Ishikawa (cell line): ENCODE results near the gene CRACR2B.

Experiments
- CEBPB ChIP-seq: IDR thresholded peaks from 2 replicates; pipeline ENCODE4 v1.6.1; 2012
- CREB1 ChIP-seq: IDR thresholded peaks from 2 replicates; pipeline ENCODE4 v1.6.1; 2012; ENCODE audit warnings: low read depth
- EGR1 ChIP-seq: IDR thresholded peaks from 2 replicates; pipeline ENCODE4 v1.6.1; 2012
- EP300 ChIP-seq: IDR thresholded peaks from 2 replicates; pipeline ENCODE4 v1.6.1; 2012; ENCODE audit warnings: borderline replicate concordance
- FOXM1 ChIP-seq: IDR thresholded peaks from 2 replicates; pipeline ENCODE4 v1.6.1; 2012; ENCODE audit warnings: low read depth, borderline replicate concordance
- NFIC ChIP-seq: IDR thresholded peaks from 2 replicates; pipeline ENCODE4 v1.6.1; 2012
- RAD21 ChIP-seq: IDR thresholded peaks from 2 replicates; pipeline ENCODE4 v1.6.1; 2012; ENCODE audit warnings: low read depth
- TAF1 ChIP-seq: IDR thresholded peaks from 2 replicates; pipeline ENCODE4 v1.6.1; 2012; ENCODE audit warnings: low read depth, mild to moderate bottlenecking
- TCF12 ChIP-seq: IDR thresholded peaks from 2 replicates; pipeline ENCODE4 v1.6.1; 2012; ENCODE audit warnings: low read depth
- TEAD4 ChIP-seq: IDR thresholded peaks from 2 replicates; pipeline ENCODE4 v1.6.1; 2012
- YY1 ChIP-seq: IDR thresholded peaks from 2 replicates; pipeline ENCODE4 v1.6.1; 2012; ENCODE audit warnings: low read depth
- ZBTB7A ChIP-seq: IDR thresholded peaks from 2 replicates; pipeline ENCODE4 v1.6.1; 2012; ENCODE audit warnings: low read depth
- TF ChIP-seq, protein P1 (sequence below): IDR thresholded peaks from 2 replicates; pipeline ENCODE4 v1.6.1; 2012
- TF ChIP-seq, protein P2 (sequence below): IDR thresholded peaks from 2 replicates; pipeline ENCODE4 v1.6.1; 2012
- TF ChIP-seq, protein P3 (sequence below): IDR thresholded peaks from 2 replicates; pipeline ENCODE4 v1.6.1; 2012; ENCODE audit warnings: low read depth, mild to moderate bottlenecking

The CRACR2B gene

DNA sequence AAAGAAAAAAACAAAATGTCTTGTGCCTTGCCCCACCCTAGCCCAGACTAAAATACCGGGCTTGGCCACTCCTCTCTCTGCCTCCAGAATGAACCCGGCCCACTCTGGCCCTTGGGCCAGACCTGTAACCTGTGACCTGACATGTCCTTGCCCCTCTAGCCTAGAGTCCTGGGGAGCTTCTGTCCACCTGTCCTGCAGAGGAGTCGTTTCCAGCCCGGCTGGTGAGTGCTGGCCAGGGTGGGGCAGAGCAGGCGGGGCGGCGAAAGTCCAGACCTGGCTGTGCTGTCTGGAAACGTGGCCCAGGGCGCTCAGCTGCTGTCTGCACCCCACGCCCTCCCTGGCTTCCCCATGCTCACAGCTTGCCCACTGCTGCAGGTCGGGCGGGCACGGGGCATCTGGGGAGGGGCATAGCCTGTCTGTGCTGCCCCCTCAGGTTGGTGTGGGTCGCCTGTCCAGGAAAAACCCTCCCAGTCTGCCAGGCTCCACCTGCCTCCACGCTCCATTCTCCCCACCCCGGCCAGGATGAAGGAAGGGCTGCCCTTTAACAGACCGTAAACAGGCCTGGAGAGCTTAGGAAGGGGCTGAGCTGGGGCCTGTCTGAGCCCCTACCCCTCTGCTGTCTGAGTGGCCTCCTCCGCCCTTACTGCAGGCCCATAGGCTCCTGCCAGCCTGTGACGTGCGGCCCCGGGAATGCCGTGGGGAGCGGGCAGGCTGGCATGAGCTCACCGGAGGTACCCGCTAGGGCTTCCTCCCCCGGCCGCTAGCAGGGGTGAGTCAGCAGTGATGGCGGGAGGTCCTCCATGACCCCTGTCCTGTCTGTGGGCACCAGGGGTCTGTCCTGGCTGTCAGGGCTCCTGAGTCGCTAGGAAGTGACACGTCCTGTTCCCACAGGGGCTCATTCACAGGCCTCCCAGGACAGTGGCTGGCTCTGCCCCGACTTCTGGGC, 6.9 kb downstream of the CRACR2B start:
- TF ChIP-seq TAF1 (no peak; the same call in 1 of the 2 replicates), TEAD4 (peak; percentile 87), NFIC (peak; percentile 49), ZBTB7A (peak; percentile 63; the same call in 1 of the 2 replicates), RAD21 (no peak), CEBPB (no peak), CREB1 (peak; percentile 63; the same call in 1 of the 2 replicates), FOXM1 (no peak), YY1 (peak; percentile 68; the same call in 1 of the 2 replicates), EP300 (no peak), TCF12 (peak; percentile 73), EGR1 (no peak)
- TF ChIP-seq, protein P1, sequence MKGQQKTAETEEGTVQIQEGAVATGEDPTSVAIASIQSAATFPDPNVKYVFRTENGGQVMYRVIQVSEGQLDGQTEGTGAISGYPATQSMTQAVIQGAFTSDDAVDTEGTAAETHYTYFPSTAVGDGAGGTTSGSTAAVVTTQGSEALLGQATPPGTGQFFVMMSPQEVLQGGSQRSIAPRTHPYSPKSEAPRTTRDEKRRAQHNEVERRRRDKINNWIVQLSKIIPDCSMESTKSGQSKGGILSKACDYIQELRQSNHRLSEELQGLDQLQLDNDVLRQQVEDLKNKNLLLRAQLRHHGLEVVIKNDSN: no peak
- TF ChIP-seq, protein P2, sequence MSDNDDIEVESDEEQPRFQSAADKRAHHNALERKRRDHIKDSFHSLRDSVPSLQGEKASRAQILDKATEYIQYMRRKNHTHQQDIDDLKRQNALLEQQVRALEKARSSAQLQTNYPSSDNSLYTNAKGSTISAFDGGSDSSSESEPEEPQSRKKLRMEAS: peak; percentile 43; the same call in 1 of the 2 replicates
- TF ChIP-seq, protein P3, sequence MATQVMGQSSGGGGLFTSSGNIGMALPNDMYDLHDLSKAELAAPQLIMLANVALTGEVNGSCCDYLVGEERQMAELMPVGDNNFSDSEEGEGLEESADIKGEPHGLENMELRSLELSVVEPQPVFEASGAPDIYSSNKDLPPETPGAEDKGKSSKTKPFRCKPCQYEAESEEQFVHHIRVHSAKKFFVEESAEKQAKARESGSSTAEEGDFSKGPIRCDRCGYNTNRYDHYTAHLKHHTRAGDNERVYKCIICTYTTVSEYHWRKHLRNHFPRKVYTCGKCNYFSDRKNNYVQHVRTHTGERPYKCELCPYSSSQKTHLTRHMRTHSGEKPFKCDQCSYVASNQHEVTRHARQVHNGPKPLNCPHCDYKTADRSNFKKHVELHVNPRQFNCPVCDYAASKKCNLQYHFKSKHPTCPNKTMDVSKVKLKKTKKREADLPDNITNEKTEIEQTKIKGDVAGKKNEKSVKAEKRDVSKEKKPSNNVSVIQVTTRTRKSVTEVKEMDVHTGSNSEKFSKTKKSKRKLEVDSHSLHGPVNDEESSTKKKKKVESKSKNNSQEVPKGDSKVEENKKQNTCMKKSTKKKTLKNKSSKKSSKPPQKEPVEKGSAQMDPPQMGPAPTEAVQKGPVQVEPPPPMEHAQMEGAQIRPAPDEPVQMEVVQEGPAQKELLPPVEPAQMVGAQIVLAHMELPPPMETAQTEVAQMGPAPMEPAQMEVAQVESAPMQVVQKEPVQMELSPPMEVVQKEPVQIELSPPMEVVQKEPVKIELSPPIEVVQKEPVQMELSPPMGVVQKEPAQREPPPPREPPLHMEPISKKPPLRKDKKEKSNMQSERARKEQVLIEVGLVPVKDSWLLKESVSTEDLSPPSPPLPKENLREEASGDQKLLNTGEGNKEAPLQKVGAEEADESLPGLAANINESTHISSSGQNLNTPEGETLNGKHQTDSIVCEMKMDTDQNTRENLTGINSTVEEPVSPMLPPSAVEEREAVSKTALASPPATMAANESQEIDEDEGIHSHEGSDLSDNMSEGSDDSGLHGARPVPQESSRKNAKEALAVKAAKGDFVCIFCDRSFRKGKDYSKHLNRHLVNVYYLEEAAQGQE: no peak

DNA sequence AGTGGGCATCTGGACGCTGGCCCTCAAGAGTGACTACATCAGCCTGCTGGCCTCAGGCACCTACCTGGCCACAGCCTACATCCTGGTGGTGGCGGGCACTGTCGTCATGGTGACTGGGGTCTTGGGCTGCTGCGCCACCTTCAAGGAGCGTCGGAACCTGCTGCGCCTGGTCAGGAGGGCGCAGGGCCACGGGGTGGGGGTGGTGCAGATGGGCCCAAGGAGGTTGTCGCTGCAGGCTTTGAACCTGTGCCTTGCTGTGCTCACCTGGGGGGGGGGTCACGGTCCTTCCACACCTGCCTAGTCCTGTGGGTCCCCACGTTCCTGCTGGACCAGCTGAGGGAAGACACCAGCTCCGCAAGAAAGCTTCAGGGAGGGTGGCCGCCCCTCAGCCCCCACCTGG, 8.6 kb downstream of the CRACR2B start:
- no peak for TF ChIP-seq YY1
- TF ChIP-seq, protein P1: no peak
- no peak for TF ChIP-seq EGR1
- no peak for TF ChIP-seq RAD21

DNA sequence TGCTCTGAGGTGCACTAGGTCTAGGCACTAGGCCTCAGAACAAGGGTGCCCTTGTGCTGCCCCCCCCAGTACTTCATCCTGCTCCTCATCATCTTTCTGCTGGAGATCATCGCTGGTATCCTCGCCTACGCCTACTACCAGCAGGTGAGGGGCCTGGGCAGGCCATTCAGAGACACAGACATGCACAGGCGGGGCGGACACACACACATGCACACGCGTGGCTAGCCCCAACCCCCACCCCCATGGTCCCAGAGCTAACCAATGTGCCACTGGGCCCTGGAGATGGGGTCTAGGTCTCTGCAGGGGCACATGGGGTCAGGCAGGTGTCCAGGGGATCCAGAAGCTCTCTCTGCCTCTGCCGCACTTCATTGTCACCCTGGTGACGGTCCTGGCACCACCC, 9.0 kb downstream of the CRACR2B start:
- no peak for TF ChIP-seq EP300
- TF ChIP-seq EGR1: no peak
- TF ChIP-seq, protein P3: no peak

DNA sequence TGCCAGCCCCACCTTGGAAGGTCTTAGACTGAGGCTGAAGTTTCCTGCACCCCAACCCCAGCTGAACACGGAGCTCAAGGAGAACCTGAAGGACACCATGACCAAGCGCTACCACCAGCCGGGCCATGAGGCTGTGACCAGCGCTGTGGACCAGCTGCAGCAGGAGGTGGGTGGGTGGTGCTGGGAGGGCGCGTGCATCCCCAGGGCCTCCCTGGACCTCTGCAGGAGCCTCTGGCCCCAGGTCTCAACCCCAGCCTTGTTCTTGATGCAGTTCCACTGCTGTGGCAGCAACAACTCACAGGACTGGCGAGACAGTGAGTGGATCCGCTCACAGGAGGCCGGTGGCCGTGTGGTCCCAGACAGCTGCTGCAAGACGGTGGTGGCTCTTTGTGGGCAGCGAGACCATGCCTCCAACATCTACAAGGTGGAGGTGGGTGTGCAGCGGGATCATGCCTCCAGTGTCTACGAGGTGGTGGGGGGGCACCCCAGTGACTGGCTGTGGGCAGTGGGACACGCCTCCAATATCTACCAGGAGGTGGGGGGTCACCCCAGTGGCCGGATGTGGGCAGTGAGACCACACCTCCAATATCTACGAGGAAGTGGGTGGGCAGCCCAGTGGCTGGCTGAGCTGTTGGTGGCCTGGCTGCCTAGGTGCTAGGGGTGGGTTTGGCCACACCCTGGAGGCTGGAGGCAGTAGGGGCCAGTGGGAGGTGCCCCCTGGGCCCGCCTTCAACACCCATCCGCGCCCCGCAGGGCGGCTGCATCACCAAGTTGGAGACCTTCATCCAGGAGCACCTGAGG, 9.7 kb downstream of the CRACR2B start:
- TF ChIP-seq, protein P3: no peak
- no peak for TF ChIP-seq YY1

DNA sequence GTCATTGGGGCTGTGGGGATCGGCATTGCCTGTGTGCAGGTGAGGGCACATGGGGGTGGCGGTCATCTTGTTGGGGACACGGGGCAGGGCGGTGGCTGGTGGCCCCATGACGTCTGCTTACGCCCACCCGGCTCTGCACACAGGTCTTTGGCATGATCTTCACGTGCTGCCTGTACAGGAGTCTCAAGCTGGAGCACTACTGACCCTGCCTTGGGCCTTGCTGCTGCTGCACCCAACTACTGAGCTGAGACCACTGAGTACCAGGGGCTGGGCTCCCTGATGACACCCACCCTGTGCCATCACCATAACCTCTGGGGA, 10.2 kb downstream of the CRACR2B start:
- no peak for TF ChIP-seq EGR1
- TF ChIP-seq EP300: no peak
- TF ChIP-seq TCF12: no peak
